GM12801 (cell line): ENCODE results near the gene CNNM2.

Source experiments
- TF ChIP-seq, protein P1 (sequence below): IDR thresholded peaks from one replicate; pipeline ENCODE4 v1.5.1; 2011; ENCODE audit warnings: control low read depth; ENCODE audit not compliant: insufficient read length; ENCODE audit errors: extremely low read depth

Gene CNNM2

DNA sequence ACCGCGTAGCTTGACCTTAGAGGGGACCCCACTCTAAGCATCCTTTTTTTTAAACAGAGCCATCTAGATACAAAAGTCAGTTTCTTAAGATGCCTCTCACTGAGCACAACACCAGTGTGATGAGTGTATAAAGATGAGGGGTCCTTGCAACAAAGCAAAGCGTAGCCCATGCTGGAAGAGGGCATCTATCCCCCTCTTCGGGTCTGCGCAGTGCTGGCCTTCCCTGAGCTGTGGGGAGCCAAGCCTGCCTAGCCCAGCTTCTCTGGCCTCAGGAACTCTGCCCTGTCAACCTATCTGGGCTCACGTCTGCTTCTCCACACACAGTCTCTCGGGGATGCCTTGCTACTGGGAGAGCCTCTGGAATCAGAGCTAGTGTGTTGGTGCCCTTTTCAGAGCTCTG is 161.0 kb downstream of the CNNM2 start:
- TF ChIP-seq, protein P1, sequence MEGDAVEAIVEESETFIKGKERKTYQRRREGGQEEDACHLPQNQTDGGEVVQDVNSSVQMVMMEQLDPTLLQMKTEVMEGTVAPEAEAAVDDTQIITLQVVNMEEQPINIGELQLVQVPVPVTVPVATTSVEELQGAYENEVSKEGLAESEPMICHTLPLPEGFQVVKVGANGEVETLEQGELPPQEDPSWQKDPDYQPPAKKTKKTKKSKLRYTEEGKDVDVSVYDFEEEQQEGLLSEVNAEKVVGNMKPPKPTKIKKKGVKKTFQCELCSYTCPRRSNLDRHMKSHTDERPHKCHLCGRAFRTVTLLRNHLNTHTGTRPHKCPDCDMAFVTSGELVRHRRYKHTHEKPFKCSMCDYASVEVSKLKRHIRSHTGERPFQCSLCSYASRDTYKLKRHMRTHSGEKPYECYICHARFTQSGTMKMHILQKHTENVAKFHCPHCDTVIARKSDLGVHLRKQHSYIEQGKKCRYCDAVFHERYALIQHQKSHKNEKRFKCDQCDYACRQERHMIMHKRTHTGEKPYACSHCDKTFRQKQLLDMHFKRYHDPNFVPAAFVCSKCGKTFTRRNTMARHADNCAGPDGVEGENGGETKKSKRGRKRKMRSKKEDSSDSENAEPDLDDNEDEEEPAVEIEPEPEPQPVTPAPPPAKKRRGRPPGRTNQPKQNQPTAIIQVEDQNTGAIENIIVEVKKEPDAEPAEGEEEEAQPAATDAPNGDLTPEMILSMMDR = no peak

DNA sequence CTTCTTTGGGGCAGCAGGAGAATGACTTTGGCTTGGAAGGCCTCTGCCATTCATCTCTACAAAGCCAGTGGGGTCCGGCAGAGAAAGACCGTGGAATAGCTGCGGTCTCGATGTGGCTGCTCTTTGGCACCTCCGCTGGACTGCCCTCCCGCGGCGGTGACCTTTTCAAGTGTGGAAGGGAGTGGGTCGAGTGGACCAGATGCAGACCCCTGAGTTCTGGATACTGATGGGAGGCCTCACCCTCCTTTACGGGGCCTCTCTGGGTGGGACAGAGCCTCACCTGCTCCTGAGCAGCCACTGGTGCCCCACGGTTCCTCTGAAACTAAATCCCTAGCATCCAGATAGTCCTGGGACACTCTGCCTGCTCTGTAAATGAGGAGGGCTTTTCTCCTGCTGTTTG is 161.9 kb downstream of the CNNM2 start:
- TF ChIP-seq, protein P1 = no peak

DNA sequence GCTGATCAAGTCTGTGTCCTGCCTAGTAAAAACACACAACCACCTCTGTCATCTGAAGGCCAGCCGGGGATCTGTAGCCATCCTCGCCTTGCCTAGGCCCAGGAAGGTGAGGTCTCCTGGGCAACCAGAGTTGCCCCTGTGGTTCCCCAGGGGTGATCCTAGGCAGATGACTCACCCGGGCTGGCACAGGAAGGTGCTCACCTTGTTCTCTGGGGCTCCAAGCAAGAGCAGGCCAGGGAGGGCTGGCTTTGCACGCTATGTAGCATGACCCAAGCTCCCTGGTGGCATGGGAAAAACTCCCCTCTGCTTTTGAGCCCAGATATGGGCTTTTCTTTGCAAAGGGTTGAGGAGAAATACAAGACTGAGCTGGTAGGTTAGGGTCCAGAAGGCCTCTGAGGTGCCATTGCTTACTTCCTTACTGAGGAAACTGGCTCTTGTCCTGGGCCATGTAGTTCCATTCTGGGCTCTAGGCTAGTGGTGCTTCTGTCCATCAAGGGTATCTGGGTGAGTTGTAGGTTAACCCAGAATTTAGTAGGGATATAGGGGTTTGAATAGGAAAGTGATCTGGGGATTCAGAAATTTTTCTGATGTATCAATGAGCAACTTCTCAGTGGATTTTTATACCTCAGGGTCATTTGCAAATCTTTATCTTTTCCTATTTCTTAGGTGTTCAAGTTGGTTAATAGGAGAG is 162.9 kb downstream of the CNNM2 start:
- TF ChIP-seq, protein P1 = no peak

DNA sequence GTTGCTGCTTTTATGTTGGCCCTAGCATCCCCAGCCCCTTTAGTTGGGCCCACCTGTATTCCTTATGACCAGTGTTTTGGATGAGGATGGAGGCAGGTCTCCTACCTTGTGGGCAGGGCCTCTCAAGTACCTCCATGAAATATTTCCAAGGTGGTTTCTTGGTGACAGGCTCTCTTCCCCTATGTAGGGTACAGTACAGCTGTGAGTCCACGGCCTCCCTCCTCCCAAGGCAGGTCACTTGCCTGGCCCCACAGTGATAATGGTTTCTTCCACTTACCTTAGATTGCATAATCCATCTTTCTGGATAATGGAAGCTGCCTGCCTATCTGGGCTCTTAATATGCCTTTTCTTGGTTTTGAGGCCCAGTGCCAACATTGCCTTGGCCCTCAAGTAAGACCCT is 164.6 kb downstream of the CNNM2 start:
- TF ChIP-seq, protein P1 = no peak

DNA sequence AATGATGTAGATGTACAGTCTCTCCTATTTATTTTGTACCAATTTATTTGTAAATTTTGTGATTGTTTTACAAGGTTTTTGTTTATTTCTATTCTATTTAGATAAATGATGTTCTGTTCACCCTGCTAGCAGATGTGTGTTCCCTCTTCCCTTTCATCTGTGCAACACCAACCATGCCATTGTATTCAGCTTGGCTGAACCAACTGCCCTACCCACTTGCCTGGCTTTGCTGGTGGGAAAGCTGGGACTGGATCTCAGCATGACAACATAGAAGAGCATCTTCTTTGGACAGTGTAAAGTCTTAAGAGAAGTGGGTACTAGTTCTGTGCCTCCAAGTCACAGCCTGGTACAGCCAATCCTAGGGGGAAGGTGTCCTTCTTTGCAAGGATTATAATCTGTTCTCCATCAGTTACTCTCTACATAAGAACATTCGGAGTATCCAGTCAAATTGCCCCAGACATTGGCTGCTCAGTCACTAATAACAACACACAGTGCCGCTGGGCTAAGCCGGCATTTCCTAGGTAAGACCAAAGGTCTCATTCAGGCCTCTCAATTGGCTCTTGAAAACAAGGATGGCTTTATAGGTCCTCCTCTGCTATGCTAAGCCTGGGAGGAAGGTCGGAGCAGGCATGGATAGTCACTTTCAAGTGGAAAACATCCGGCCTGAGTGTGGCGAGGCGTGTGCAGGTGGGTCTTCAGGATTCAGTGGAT is 165.3 kb downstream of the CNNM2 start:
- TF ChIP-seq, protein P1 = no peak

DNA sequence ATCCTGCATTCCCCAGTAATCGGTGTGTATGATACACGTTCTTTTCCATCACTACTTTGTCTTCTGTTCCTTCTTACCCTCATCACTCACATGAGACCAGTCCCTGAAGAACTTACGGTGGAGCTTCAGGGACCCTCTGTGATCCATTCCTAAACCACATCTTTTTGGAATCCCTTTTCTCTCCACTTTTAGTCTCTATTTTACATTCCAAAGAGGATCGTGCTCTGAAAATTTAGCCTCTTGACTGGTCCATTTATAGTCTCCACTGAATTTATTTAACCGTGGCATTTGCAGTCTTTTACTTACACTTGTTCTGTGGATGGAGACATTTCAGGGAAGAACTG is 165.9 kb downstream of the CNNM2 start:
- TF ChIP-seq, protein P1 = no peak

DNA sequence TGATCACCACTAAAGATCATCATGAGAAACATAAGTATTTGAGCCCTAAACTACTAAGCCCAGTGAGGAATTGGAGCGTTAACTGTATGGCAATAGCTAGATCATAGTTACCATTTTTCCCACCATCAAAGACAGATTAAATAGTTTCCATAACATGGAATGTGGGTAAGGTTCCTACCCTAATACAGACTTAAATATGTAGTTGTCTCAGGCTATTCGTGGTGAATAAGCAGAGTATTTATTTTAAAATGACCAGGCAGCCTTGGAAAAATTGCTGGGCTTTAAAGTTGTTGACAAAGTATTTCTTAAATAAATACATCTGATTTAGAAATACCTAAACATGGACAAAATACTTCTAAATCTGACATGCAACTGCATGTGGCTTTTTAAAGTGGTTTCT is 168.2 kb downstream of the CNNM2 start:
- TF ChIP-seq, protein P1 = no peak
